CD4-positive, alpha-beta T cell treated with Interleukin-15 for 1 hour (primary cell): ENCODE measurements around the gene IQCE.
"Not testable (repeated sequence)": the region's sequence is repeated elsewhere in the genome, so short reads cannot be mapped to it uniquely, and the experiment has no call there.

Experiments used
- DNase-seq: peaks from one replicate; pipeline ENCODE4 v3.0.0-alpha.2; 2020

The IQCE gene

DNA sequence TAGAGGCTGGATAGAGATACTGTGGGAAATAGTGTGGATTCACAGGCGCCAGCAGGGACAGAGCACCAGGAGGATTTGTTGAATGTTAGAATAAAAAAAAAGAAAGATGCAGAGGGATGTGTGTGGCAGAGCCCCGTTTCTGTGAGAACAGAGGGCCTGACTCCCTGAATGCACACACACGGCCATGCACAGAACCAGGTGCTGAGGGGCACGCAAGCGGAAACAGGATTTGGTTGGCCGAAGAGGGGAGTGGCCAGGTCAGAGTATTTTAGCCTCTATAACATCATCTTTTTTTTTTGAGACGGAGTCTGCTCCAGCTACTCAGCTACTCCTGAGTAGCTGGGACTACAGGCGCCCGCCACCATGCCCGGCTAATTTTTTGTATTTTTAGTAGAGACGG lies 21.9 kb downstream of the IQCE start:
- DNase-seq, result no peak

DNA sequence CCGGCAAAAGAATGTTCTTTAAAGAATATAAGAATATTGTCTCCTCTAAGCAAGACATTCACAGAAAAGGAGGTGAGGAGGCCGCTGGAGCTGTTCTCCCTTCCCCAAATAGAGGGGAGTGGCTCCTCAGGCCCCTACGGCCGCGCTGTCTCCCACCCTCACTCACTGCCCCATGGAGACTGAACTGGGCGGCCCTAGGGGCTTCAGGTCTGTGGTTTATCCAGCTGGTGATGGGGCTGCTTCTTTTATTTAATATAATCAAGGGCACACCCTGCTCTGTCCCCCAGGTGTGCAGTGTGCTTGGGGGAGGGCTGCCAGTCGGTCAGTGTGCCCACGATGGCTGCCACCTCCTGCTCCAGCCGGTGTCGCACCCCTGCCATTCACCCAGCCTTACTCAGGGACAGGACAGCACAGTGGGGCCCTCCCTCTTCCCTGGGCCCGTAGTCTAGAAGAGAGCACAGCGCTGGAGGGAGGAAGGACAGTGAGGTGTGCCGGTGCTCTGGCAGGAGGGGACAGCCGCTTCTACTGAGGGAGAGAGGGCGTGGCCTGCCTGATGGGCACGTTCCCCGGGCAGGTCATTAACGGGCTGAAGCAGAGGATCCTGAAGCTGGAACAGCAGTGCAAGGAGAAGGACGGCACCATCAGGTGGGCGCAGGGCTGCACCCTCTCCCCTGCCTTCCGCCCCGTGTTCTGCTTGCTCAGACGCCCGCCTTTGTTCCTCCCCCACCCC lies 23.4 kb downstream of the IQCE start:
- DNase-seq, result no peak

DNA sequence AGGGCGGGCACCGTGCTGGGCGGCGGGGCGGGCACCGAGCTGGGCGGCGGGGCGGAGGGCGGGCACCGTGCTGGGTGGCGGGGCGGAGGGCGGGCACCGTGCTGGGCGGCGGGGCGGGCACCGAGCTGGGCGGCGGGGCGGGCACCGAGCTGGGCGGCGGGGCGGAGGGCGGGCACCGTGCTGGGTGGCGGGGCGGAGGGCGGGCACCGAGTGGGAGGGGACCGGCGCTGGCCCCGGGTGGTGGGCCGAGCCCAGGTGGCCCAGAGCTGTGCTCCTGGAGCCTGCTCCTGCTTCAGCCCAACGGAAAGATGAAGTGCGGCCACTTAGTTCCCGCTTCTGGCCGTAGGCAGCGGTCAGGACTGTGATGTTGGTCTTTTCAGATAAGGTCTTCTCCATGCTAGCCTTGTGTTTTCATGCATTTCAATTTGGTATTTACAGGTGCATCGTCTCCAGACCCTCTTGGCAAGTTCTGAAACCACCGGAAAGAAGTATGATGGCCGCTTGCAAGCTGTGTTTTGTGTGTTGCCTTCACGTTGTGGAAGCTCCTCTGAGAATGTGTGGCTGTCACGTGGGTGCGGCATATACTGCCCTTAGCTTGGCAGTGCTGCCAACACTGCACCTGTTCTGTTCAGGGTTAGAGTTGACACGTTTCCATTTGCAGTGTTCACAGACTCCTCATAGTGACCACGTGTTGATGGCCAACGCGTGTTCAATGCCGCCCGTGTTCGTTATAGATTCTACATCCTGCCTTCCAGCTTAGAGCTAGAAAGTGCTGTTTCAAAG lies 25.2 kb downstream of the IQCE start:
- DNase-seq, result no peak

DNA sequence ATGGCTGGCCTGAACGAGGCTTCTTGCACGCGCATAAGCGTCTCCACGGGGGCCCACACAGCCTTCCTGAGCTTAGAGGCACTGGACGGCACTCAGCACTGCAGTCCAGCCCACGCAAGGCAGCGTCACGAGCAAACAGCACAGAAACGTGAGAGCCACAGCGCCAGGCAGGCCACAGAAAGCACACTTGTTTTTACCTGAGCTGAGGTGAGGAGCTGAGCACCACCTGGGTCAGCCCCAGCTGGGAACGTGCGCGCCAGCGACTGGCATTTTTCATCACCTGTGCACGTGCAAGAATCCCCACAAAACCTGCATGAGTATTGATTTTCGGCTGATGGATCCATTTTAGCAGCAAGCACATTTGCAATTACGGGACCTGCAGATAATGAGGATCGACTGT lies 26.7 kb downstream of the IQCE start:
- no peak for DNase-seq

DNA sequence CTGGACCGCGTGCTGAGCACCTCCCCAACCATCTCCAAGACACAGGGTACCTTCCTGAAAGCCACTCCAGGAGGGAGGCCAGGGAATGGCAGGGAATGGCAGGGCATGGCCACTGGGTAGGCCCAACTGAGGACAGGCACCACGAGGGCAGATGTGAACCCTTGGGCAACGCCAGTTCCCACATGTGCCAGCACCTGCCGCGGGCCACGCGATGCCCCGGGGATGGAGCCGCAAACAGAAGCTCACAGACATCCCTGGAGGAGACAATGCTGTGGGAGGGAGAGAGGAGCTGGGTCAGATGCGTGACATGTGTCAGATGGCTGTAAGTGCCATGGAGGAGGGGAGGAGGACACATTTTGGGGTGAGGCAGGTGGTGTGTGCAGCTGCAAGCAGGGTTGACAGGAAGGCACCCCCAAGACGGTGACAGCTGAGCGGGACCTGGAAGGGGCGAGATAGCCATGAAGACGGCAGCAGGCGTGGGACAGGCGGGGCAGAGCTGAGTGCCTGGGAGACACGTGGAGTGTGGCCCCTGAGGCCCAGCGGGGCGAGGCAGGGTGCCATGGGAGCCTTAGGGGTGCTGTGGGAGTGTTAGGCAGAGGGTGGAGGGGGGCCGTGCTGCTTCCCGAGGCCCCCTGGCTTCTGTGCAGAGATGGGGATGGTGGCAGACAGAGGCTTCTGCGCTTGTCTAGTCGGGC lies 27.7 kb downstream of the IQCE start:
- no peak for DNase-seq

DNA sequence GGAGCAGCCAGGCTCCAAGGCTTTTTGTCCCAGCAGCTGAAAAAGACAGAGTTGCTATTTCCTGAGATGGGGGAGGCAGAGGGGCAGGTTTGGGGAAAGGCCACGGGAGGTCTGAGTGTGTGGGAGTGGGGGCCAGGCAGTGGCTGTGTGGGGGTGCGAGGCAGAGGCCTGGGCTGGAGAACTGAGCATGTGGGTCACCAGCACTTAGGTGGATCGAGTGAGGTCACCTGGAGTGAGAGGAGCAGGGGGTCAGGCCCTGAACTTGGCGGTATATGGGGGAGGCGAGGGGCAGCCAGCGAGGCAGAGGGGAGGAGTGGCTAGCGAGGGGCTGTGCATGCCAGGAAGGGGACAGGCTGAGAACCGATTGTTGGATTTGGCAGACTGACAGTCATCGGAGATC lies 28.4 kb downstream of the IQCE start:
- DNase-seq, result no peak

DNA sequence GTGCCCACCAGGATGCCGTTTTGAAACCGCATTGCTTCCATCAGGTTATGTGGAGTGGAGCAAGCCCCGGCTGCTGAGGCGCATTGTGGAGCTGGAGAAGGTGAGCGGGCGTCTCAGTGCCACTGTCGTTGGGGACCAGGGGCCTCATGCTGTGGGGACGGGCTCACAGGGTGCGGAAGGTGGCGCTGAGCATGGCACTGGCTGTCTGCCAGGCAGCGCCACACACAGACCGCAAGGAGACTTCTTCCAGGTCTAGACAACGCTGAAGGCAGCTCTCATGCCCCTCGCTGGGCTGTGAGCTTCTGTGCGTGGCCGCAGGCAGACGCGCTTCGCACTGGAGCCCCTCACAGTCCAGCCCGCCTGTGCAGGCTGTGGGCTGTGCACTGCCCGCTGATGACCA lies 29.0 kb downstream of the IQCE start:
- DNase-seq, result no peak

DNA sequence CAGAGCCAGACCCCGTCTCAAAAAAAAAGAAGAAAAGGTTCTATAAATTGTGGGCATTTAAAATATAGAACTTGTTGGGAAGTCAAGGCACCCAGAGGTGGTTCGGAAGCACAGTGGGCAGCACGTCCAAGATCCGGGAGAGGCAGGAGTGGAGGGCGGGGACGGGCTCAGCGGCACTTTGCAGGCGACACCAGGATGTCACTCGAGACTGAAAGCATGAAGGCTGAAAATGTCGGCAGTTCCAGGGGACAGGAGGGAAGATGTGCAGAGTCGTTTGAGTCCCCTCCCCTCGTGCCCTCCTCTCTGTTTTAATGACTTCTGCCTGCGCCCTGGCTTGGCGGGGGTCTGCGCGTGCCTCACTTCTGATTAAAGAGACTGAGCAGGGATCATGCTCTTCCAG lies 30.6 kb downstream of the IQCE start:
- no peak for DNase-seq

DNA sequence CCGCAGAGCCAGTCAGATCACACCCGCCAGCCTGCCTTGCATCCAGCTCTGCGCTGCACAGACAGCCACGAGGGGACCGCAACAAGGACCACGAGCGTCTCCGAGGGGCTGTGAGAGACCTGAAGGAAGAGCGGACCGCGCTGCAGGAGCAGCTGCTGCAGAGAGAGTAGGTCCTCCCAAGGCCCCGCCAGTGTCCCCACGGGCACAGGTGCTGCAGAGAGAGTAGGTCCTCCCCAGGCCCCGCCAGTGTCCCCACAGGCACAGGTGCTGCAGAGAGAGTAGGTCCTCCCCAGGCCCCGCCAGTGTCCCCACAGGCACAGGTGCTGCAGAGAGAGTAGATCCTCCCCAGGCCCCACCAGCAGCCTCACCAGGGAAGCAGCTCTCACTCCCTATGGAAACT lies 31.2 kb downstream of the IQCE start:
- not testable (repeated sequence) for DNase-seq

DNA sequence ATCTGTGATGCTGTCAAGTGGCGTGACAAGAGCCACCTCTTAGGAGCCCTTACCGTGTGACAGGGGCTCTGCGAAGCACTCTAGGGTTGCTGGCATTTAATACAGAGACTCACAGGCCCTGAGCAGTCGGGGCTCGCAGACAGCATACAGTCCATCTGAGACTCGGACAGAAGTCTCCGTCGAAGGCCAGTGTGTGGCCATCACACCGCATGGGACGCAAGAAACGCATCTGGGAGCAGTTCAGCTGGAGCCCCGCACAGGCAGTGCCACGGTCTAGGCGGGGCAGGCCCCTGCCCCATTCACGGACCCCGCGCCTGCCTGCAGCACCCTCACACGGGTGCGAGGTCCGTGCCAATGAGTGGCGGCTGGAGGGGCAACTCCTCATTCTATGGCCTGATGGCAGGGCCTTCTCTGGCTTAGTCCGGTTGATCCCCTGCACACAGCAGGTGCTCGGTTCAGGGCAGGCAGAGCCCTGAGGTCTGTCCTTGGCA lies 33.6 kb downstream of the IQCE start:
- no peak for DNase-seq

DNA sequence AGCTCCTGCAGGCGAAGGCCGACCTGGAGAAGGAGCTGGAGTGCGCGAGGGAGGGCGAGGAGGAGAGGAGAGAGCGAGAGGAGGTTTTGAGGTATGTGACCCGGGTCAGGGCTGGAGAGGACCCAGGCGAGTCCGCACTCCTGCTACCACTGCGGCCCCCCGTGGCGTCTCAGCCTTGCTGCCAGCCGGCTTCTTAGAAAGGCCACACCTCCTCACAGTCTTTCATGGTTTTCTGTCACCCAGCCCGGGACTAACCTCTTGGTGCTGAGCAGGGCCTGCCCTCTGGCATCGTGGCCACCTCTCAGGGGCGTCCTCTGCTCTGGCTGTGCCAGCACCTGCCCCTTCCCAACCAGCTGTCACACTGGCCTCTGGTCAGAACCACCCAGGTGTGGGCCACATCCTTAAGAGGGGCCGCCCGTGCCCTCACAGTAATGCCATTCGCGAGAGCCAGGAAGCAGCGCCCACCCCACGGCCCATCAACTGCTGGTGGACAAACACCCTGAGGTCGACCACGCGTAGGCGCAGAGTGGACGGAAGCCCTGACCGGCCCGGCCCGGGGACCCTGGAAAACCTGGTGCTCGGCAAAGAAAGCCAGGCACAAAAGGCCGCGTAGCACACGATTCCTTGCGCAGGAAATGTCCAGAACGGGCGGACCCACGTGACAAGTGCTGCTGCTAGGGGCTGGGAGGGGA lies 34.4 kb downstream of the IQCE start:
- no peak for DNase-seq

DNA sequence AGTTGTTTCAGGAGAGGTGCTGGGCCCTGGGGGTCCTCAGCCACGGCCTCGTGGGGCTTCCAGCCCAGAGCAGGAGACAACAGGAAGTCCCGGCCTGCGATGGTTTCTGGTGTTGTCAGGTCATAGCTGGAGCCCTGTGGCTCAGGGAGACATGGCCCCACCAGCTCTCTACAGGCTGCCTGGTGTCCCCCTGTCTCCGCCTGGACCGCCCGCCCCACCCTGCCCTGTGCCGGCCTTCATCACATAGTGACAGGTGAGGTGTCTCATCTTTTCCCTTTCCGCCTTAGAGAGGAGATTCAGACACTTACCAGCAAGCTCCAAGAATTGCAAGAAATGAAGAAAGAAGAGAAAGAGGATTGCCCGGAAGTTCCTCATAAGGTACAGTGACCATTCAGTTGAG lies 35.8 kb downstream of the IQCE start:
- no peak for DNase-seq

DNA sequence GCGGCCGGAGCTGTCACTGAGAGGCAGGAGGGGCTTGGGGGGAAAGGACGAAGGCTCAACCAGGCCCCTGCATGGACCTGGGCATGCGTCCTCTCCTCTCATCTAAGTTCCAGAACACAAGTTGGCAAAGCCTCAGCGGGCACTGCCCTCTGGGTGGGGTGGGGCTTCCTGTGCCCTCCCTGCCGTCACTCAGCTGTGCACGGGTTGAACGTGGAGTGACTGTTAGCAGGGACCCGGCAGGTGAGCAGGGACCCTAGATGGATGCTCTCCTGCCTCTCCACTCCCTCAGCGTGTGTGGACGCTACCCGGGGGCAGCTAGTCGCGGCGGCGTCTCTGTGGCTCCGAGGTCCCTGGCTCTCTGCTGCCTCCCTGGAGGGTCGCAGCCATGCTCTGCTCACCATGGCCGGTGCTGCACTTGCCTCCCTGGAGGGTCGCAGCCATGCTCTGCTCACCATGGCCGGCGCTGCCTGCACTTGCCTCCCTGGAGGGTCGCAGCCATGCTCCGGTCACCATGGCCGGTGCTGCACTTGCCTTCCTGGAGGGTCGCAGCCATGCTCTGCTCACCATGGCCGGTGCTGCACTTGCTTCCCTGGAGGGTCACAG lies 36.6 kb downstream of the IQCE start:
- DNase-seq, result no peak

DNA sequence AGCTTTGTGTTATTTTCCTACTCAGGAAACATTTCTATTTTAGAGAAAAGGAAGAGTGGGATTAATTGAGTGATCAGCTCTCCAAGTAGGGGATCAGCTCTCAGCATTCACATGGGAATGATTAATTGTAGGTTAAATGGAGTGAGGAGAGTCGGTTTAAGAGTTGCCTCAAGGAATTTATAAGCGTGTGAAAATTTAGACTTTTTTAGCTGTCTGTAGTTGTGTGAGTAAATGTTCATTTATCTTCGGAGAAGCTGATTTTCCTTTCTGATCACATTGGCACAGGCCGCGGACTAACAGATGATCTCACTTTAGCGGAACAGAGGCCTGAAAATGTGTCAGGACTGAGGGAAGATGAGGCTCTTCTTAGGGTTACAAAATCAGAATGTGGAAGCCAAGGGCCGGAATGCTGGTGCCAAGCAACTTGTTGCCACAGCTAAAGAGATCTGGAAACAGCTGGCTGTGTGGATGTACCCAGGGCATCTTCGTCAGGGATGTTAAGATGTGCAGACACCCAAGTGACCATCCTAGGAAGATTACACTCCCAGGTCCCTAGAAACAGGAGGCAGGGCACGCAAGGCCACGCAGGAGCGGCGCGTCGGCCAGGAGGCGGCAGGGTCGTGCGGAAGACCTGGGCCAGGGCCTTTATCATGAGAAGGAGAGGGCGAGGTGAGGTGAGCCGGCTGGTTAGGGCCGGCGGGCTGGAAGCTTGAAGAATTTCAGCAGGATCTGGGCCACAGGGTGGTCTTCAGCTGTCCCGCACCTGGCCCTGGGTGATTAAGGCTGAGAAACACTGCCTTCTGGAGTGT lies 37.9 kb downstream of the IQCE start:
- no peak for DNase-seq

DNA sequence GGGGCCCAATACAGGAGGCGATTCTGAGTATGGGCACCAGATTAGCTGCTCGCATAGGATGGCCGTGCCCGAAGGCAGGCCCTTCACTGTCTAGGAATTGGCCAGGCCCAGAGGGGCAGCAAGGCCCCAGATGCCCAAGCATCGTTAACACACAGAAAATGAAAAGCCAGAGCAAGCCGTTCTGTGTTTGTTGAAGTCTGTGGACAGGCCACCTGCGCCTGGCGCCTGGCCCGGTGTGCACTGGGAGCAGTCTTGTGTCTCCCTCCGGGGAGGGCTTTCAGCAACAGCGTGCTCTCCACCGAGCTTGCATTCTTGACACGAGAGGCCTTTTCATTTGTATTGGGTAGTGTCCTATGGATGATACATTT lies 38.5 kb downstream of the IQCE start:
- no peak for DNase-seq

DNA sequence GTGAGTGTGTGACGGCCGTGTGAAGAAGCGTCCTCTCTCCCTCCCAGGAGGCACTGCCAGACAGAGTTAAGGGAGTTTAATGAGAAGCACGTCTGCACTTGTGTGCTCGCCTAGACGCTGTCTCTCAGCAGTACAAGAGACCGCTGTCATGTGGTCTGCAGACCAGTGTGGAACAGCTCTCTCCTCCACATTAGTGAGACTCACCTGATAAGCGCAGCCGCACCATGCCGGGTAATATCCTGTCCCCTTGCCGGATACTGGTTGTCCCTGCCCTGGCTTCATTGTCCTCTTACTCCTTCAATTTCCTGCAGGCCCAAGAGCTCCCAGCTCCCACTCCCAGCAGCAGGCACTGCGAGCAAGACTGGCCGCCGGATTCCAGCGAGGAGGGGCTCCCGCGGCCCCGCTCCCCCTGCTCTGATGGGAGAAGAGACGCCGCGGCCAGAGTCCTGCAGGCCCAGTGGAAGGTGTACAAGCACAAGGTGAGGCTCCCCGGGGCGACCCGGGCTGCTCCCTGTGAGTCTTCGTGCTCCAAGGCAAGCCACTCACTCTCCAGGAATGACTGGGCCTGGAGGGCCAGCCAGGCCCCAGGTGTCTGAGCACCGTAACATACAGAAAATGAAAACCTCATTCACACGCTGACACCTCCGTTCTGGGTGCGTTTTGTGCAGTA lies 39.5 kb downstream of the IQCE start:
- DNase-seq, result no peak

DNA sequence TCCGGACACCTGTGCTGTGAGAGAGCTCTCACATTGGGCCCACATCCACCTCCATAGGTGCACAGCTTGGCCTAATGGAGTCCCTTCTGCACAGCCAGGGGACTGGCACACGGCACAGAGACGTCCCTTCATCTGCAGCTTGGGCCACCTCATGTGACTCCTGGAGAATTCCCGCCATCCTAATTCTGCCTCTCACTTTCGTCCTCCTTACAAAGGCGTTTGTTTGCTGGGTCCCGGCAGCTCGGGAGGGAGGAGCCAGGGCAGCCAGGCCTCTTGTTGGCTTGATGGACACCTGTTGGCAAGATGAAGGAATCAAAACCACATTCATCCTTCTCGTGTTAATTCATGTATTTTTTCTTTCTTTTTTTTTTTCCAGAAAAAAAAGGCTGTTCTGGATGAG lies 42.3 kb downstream of the IQCE start:
- DNase-seq, result no peak

DNA sequence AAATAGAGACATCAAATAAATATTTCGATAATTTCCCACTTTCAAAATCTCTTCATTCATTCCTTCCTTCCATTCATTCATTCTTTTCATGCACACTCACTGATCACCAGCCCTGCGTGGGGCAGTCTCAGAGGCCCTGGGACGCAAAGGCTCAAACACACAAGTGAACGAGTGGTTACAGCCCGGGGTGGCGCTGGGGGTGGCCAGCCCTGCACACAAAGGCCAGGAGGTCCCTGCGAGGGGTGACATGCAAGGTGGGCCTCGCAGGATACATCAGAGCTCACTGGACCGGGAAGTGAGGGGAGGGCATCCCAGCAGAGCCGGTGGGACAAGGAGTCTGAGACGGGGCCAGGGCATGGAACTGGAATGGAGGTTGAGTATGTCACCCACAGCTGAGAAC lies 43.1 kb downstream of the IQCE start:
- DNase-seq, result no peak

DNA sequence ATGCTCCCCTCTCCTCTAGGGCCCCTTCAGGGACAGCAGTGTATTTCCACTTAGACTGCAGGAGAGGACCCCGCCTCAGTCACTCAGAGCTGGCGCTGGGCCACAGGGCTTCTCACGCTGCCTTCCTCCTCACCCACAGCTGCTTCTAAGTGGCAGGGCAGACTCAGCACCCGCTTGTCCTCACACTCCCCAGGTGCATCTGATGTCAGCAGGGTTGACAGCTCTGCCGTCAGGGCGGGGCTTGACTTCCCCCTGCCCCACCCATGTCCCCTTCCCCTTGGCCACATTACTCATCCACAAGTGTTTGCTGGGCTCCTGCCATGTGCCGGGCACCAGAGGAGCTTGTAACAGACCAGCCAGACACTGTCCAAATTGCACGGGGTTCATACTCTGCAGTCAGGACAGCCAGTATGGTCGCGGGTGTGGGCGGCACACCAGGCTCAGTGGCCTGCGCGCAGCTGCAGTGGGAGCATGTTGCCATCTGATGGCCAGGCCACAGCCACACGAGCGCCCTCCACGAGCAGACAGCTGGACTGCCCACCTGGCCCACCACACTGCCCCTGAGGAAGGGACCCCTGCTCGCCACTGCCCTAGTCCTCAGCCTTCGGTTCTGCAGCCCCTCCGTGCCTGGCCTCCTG lies 43.7 kb downstream of the IQCE start:
- DNase-seq, result peak; percentile 43

DNA sequence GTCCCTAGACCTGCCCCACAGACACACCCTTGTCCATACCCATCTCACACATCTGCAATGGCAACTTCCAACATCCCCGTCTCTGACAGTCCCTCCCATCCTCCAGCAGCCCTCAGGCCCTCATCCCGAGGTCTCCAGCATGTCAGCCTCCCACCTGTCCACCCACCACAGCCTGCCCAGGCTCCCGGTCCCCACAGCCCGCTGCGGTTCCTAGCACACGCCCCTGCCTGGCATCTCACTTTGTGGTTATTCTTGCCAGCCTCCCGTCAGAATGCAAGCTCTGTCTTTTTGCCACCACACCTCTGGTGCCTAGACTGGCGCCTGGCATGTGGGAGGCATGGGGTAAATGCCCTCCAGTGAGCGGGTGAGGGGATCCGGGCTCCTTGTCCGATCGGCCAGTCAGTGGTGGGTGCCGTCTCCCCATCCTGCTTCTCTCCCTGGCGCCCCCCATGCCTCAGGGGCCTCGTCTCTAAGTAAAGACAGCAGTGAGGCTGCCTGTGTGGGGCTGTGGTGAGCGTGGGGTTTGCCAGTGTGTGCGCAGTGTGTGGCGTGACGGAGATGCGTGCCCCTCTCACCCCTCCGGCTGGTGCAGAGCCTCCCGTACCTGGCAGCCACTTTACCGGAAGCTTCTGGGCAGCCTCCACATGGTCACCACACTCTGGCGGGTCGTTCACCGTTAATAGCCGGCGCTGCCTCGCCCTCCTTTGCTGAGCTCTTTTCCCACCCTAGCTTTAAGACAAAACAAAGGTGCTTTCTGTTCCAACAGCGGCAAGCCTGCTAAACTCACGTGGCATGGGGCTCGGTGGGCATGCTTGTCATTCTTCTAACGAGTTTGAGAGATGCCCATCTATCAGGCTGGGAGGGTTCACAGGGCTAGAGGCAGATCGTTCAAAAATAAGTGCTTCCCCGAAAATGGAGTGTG lies 44.5 kb downstream of the IQCE start:
- DNase-seq, result no peak
